ENCODE data around the gene ELF2.
"Not testable (repeated sequence)": the region's sequence is repeated elsewhere in the genome, so short reads cannot be mapped to it uniquely, and the experiment has no call there.

Gene ELF2

DNA sequence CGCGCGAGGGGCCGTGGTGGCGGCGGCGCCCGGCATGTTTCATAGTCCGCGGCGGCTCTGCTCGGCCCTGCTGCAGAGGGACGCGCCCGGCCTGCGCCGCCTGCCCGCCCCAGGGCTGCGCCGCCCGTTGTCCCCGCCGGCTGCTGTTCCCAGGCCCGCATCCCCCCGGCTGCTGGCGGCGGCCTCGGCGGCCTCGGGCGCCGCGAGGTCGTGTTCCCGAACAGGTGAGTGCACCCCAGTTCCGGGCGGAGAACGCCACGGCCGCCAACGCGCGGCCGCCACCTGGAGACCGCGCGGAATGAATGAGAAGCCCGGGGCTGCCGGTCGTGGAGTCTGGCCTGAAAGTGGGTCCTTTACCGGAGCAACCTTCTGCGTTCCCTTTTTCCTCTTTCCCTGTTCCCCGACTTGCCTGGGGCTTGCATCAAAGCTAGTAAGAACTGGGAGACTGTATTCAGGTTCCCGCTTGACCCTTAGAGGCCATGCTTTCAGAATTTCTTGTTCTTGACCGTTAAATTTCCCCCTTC, 161.0 kb downstream of the ELF2 start:
- no peak for DNase-seq

GRCh38 chr4:139015269-139015947, 161.6 kb downstream of the ELF2 start, which contains the start of gene NOCT:
Gene NOCT (plus strand): TSS chr4:139015781. CDS start chr4:139015982, 201 bp downstream.
- peak; percentile 92 for DNase-seq

- DNase-seq = no peak
Measured at GRCh38 chr4:139014371-139015268, 162.4 kb downstream of the ELF2 start.

- DNase-seq = no peak
Measured at GRCh38 chr4:139011225-139011950, 165.6 kb downstream of the ELF2 start.

DNA sequence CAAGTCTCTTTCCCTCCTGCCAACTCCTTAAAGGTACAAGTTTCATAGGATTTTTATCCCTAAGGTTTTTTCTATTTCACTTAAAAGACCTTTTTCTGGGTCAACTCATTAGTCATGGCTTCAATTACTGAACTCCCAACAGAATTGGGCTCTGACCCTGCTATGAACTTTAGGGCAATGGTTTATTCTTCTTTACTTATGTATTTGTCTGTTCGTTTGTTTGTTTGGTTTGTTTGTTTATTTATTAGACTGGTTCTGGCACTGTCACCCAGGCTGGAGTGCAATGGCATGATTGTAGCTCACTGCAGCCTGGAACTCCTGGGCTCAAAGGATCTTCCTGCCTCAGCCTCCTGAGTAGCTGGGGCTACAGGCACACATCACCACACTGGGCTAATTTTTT, 167.3 kb downstream of the ELF2 start:
- no peak for DNase-seq

DNA sequence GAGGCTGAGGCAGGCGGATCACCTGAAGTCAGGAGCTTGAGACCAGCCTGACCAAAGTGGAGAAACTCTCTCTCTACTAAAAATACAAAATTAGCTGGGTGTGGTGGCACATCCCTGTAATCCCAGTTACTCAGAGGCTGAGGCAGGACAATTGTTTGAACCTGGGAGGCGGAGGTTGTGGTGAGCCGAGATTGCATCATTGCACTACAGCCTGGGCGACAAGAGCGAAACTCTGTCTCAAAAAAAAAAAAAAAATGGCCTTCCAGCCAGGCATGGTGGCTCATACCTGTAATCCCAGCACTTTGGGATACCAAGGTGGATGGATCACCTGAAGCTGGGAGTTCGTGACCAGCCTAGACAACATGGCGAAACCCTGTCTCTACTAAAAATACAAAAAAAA, 168.7 kb downstream of the ELF2 start:
- not testable (repeated sequence) for DNase-seq

- DNase-seq = no peak
Measured at GRCh38 chr4:139007640-139008039, 169.4 kb downstream of the ELF2 start.

Data from right forelimb (tissue), 1 donor.